Smooth muscle cell (in vitro differentiated cells): ENCODE measurements around the gene HPS4. TPM values are rescaled to one million over a fixed set of nuclear protein-coding genes. Genes with fewer than 3 reads are reported as not detected.

ENCODE experiments used
- DNase-seq: peaks from one replicate; lab custom pipeline; 2025; ENCODE audit not compliant: unreplicated experiment; lab: John Stamatoyannopoulos, UW
- H2AFZ ChIP-seq: fragments of 200-600 bp; sonication (generic); 2 replicates; pipeline ENCODE4 v1.6.0; 2016; ENCODE audit warnings: antibody characterized with exemption, low read depth, mild to moderate bottlenecking
- H3F3A ChIP-seq: fragments of 200-600 bp; sonication (generic); 2 replicates; pipeline ENCODE4 v1.6.0; 2017; ENCODE audit warnings: antibody characterized with exemption, low read depth
- H3K27ac ChIP-seq: fragments of 200-600 bp; sonication (generic); 2 replicates; pipeline ENCODE4 v1.5.1; 2016; ENCODE audit warnings: low read depth, mild to moderate bottlenecking
- H3K27me3 ChIP-seq: fragments of 200-600 bp; sonication (generic); 2 replicates; pipeline ENCODE4 v1.6.1; 2016; ENCODE audit warnings: low read depth, mild to moderate bottlenecking
- H3K36me3 ChIP-seq: fragments of 200-600 bp; sonication (generic); 2 replicates; pipeline ENCODE4 v1.5.1; 2016; ENCODE audit warnings: low read depth
- H3K4me1 ChIP-seq: fragments of 200-600 bp; sonication (generic); 2 replicates; pipeline ENCODE4 v1.5.1; 2016; ENCODE audit warnings: low read depth
- H3K4me2 ChIP-seq: fragments of 200-600 bp; sonication (generic); 2 replicates; pipeline ENCODE4 v1.6.0; 2016; ENCODE audit warnings: mild to moderate bottlenecking
- H3K4me3 ChIP-seq: fragments of 200-600 bp; sonication (generic); 2 replicates; pipeline ENCODE4 v1.5.1; 2016; ENCODE audit warnings: mild to moderate bottlenecking
- H3K79me2 ChIP-seq: fragments of 200-600 bp; sonication (generic); 2 replicates; pipeline ENCODE4 v1.6.0; 2016; ENCODE audit warnings: low read depth, mild to moderate bottlenecking
- H3K9ac ChIP-seq: fragments of 200-600 bp; sonication (generic); 2 replicates; pipeline ENCODE4 v1.6.0; 2016; ENCODE audit warnings: low read depth
- H3K9me3 ChIP-seq: fragments of 200-600 bp; sonication (generic); replicated peaks from 2 replicates; pipeline ENCODE4 v1.5.1; 2016; ENCODE audit warnings: low read depth
- H4K20me1 ChIP-seq: fragments of 200-600 bp; sonication (generic); 2 replicates; pipeline ENCODE4 v1.6.0; 2016; ENCODE audit warnings: low read depth
- CTCF ChIP-seq: fragments of 200-600 bp; sonication (generic); IDR thresholded peaks from 2 replicates; pipeline ENCODE4 v1.5.1; 2017; ENCODE audit warnings: borderline replicate concordance, mild to moderate bottlenecking, antibody characterized with exemption; ENCODE audit not compliant: insufficient read depth, poor library complexity, severe bottlenecking
- WGBS: methylation state at CpG from one replicate; pipeline ENCODE4 v1.1.7; 2016; ENCODE audit warnings: low lambda C conversion rate; 5-methylcytosine and 5-hydroxymethylcytosine counted together
- polyA plus RNA-seq: library from polyadenylated mRNA; unstranded; fragments of >200 nt; fragmentation: Nextera tagmentation; extraction: Ambion mirVana; gene quantifications from 2 replicates; pipeline ENCODE4 v1.2.1, GENCODE V29; 2016
- total RNA-seq: library from RNA; depleted of rRNA; stranded (reverse); fragments of >200 nt; gene quantifications from 2 replicates; pipeline ENCODE4 v1.2.3, GENCODE V29; 2014

Gene HPS4
- total and polyA plus RNA-seq, 2 experiments from 2014 or later: 18.2 to 46.3 TPM

- Histone ChIP-seq H3K9ac (no peak overlapping the region), H3K4me2 (no peak overlapping the region), H3K4me1 (peaks cover 15% of the 10 kb centered on the region), H3K4me3 (no peak overlapping the region), H3F3A (peaks cover under 1% of the 10 kb centered on the region), H3K36me3 (no peaks in the 10 kb centered on the region), H2AFZ (no peak overlapping the region), H3K9me3 (no peaks in the 10 kb centered on the region), H3K79me2 (no peaks in the 10 kb centered on the region), H3K27ac (no peak overlapping the region), H3K27me3 (no peaks in the 10 kb centered on the region), H4K20me1 (no peaks in the 10 kb centered on the region)
- TF ChIP-seq CTCF: no peak
- 88% methylated on average over 11 of the region's 11 CpGs for WGBS
- DNase-seq: no peak
Observed at GRCh38 chr22:26435327-26436093, 48.1 kb downstream of the HPS4 start.

GRCh38 chr22:26433805-26434204 is 49.8 kb downstream of the HPS4 start:
- no peak overlapping the region for H2AFZ ChIP-seq
- H3K9ac ChIP-seq: no peak overlapping the region
- no peak overlapping the region for H3K27ac ChIP-seq
- no peak overlapping the region for H3K4me2 ChIP-seq
- H3K4me3 ChIP-seq: no peak overlapping the region
- H3K79me2 ChIP-seq: no peaks in the 10 kb centered on the region
- H3F3A ChIP-seq: peaks cover 10% of the 10 kb centered on the region
- H3K4me1 ChIP-seq: peaks cover 18% of the 10 kb centered on the region
- WGBS: 96% methylated on average over 25 of the region's 25 CpGs
- no peak for TF ChIP-seq CTCF
- no peaks in the 10 kb centered on the region for H4K20me1 ChIP-seq
- no peaks in the 10 kb centered on the region for H3K27me3 ChIP-seq
- no peaks in the 10 kb centered on the region for H3K9me3 ChIP-seq
- no peaks in the 10 kb centered on the region for H3K36me3 ChIP-seq
- DNase-seq: no peak

GRCh38 chr22:26432619-26433311 is 50.8 kb downstream of the HPS4 start:
- Histone ChIP-seq H3K79me2 (no peaks in the 10 kb centered on the region), H3K4me3 (no peak overlapping the region), H3F3A (peaks cover 10% of the 10 kb centered on the region), H2AFZ (no peak overlapping the region), H3K4me2 (no peak overlapping the region), H4K20me1 (no peaks in the 10 kb centered on the region), H3K36me3 (no peaks in the 10 kb centered on the region), H3K9me3 (no peaks in the 10 kb centered on the region), H3K9ac (no peak overlapping the region), H3K4me1 (peaks cover 18% of the 10 kb centered on the region), H3K27me3 (no peaks in the 10 kb centered on the region), H3K27ac (no peak overlapping the region)
- no peak for TF ChIP-seq CTCF
- no peak for DNase-seq
- 92% methylated on average over 3 of the region's 3 CpGs for WGBS
